LNCAP (cell line): ENCODE results near the gene SERPINB6.

Experiments
- CTCF ChIP-seq: fragments of 450-650 bp; IDR thresholded peaks from 2 replicates; pipeline ENCODE4 v1.5.1; 2017; ENCODE audit warnings: mild to moderate bottlenecking

SERPINB6 gene

GRCh38 chr6:2977799-2978590 is 6.6 kb upstream of the SERPINB6 start:
- no peak for TF ChIP-seq CTCF

GRCh38 chr6:2977290-2977689 is 5.9 kb upstream of the SERPINB6 start:
- TF ChIP-seq CTCF, result no peak

- no peak for TF ChIP-seq CTCF
These were observed 5.3 kb upstream of the SERPINB6 start for GRCh38 chr6:2976571-2977085.

GRCh38 chr6:2976060-2976459 is 4.7 kb upstream of the SERPINB6 start:
- TF ChIP-seq CTCF, result no peak

GRCh38 chr6:2973676-2974075 is 2.3 kb upstream of the SERPINB6 start:
- TF ChIP-seq CTCF, result no peak

GRCh38 chr6:2970753-2971419 is 481 bp downstream of the SERPINB6 start:
- no peak for TF ChIP-seq CTCF

- no peak for TF ChIP-seq CTCF
These were observed 1.2 kb downstream of the SERPINB6 start for GRCh38 chr6:2970034-2970685.
